HepG2 (cell line): ENCODE measurements around the gene TMEM253. TPM values are rescaled to one million over a fixed set of nuclear protein-coding genes. Genes with fewer than 3 reads are reported as not detected.

Source experiments
- CEBPG ChIP-seq: IDR thresholded peaks from 2 replicates; pipeline ENCODE4 v1.6.1; 2016
- CHD4 ChIP-seq: fragments of 200-600 bp; sonication (generic); IDR thresholded peaks from 2 replicates; pipeline ENCODE4 v1.7.0; 2017; ENCODE audit warnings: mild to moderate bottlenecking, low read length, borderline replicate concordance
- DZIP1 ChIP-seq: sonication (generic); formaldehyde crosslinking; IDR thresholded peaks from 2 replicates; pipeline ENCODE4 v1.5.0; 2020; ENCODE audit warnings: mild to moderate bottlenecking, missing genetic modification reagents
- ETV6 ChIP-seq: sonication (generic); formaldehyde crosslinking; conservative IDR thresholded peaks from 2 replicates; pipeline ENCODE4 v1.4.0; 2020; ENCODE audit warnings: missing genetic modification reagents
- MTA3 ChIP-seq: sonication (generic); formaldehyde crosslinking; IDR thresholded peaks from 2 replicates; pipeline ENCODE4 v1.4.0; 2020; ENCODE audit warnings: missing genetic modification reagents
- NFE2L2 ChIP-seq: fragments of 150-350 bp; IDR thresholded peaks from 2 replicates; pipeline ENCODE4 v1.6.1; 2014; ENCODE audit warnings: low read length
- NPAS2 ChIP-seq: sonication (generic); formaldehyde crosslinking; IDR thresholded peaks from 2 replicates; pipeline ENCODE4 v1.8.0; 2022; ENCODE audit warnings: mild to moderate bottlenecking, missing genetic modification reagents, borderline replicate concordance
- ONECUT2 ChIP-seq: sonication (generic); formaldehyde crosslinking; IDR thresholded peaks from 2 replicates; pipeline ENCODE4 v1.4.0; 2020; ENCODE audit warnings: missing genetic modification reagents
- PHB2 ChIP-seq: fragments of 450-650 bp; IDR thresholded peaks from 2 replicates; pipeline ENCODE4 v1.6.1; 2018; ENCODE audit not compliant: partially characterized antibody
- RNF2 ChIP-seq: fragments of 450-650 bp; conservative IDR thresholded peaks from 2 replicates; pipeline ENCODE4 v1.6.1; 2016; ENCODE audit warnings: low read depth
- SMAD3 ChIP-seq: sonication (generic); formaldehyde crosslinking; IDR thresholded peaks from 2 replicates; pipeline ENCODE4 v1.4.0; 2020; ENCODE audit warnings: missing genetic modification reagents
- SRSF4 ChIP-seq: fragments of 200-400 bp; formaldehyde crosslinking; IDR thresholded peaks from one replicate; pipeline ENCODE4 v1.6.1; 2018; ENCODE audit warnings: mild to moderate bottlenecking, low read depth, low read length, moderate library complexity; ENCODE audit not compliant: poor library complexity, severe bottlenecking
- STAT5B ChIP-seq: sonication (generic); formaldehyde crosslinking; IDR thresholded peaks from 2 replicates; pipeline ENCODE4 v1.4.0; 2020; ENCODE audit warnings: missing genetic modification reagents
- TCF7 ChIP-seq: sonication (generic); IDR thresholded peaks from 2 replicates; pipeline ENCODE4 v1.6.1; 2016; ENCODE audit warnings: antibody characterized with exemption, low read depth
- TFDP2 ChIP-seq: sonication (generic); formaldehyde crosslinking; IDR thresholded peaks from 2 replicates; pipeline ENCODE4 v1.4.0; 2020; ENCODE audit warnings: missing genetic modification reagents
- ZBTB37 ChIP-seq: sonication (generic); formaldehyde crosslinking; IDR thresholded peaks from 2 replicates; pipeline ENCODE4 v1.4.0; 2020; ENCODE audit warnings: mild to moderate bottlenecking, missing genetic modification reagents
- ZFP1 ChIP-seq: IDR thresholded peaks from 2 replicates; pipeline ENCODE4 v1.6.1; 2016
- ZNF263 ChIP-seq: sonication (generic); formaldehyde crosslinking; IDR thresholded peaks from 2 replicates; pipeline ENCODE4 v1.4.0; 2020; ENCODE audit warnings: missing genetic modification reagents
- ZNF441 ChIP-seq: sonication (generic); formaldehyde crosslinking; IDR thresholded peaks from 2 replicates; pipeline ENCODE4 v1.7.0; 2021; ENCODE audit warnings: missing genetic modification reagents, borderline replicate concordance
- ZNF556 ChIP-seq: sonication (generic); formaldehyde crosslinking; IDR thresholded peaks from 2 replicates; pipeline ENCODE4 v1.4.0; 2020; ENCODE audit warnings: mild to moderate bottlenecking, missing genetic modification reagents, borderline replicate concordance
- ZNF557 ChIP-seq: sonication (generic); formaldehyde crosslinking; IDR thresholded peaks from 2 replicates; pipeline ENCODE4 v1.4.0; 2020; ENCODE audit warnings: missing genetic modification reagents
- ZNF564 ChIP-seq: sonication (generic); formaldehyde crosslinking; IDR thresholded peaks from 2 replicates; pipeline ENCODE4 v1.8.1; 2023; ENCODE audit warnings: mild to moderate bottlenecking, missing genetic modification reagents
- ZNF629 ChIP-seq: sonication (generic); formaldehyde crosslinking; conservative IDR thresholded peaks from 2 replicates; pipeline ENCODE4 v1.5.0; 2020; ENCODE audit warnings: missing genetic modification reagents
- ZNF775 ChIP-seq: sonication (generic); formaldehyde crosslinking; IDR thresholded peaks from 2 replicates; pipeline ENCODE4 v1.4.0; 2020; ENCODE audit warnings: missing genetic modification reagents, mild to moderate bottlenecking, moderate library complexity, borderline replicate concordance
- ZNF816 ChIP-seq: sonication (generic); formaldehyde crosslinking; IDR thresholded peaks from 2 replicates; pipeline ENCODE4 v1.8.0; 2022; ENCODE audit warnings: missing genetic modification reagents, mild to moderate bottlenecking, borderline replicate concordance
- ZUFSP ChIP-seq: sonication (generic); formaldehyde crosslinking; IDR thresholded peaks from 2 replicates; pipeline ENCODE4 v1.9.0; 2021; ENCODE audit warnings: missing genetic modification reagents, mild to moderate bottlenecking, borderline replicate concordance
- polyA plus RNA-seq, 8 experiments: library from polyadenylated mRNA; depleted of rRNA in 3 of 8; stranded (reverse) in 7 of 8; unstranded in 1 of 8; fragments of >200 nt; fragmentation: Illumina TruSeq in 4 of 8; extraction: Trizol in 4 of 8; gene quantifications; 2 replicates each; pipeline versions ENCODE4 v1.2.1 to v1.2.3, GENCODE V29; 2011 to 2016; ENCODE audit warnings: low read depth in 4 of 8, missing spikeins in 1 of 8, mixed read lengths in 1 of 8; ENCODE audit not compliant: insufficient read depth in 1 of 8
- total RNA-seq, 5 experiments: library from RNA; depleted of rRNA; stranded (reverse); fragments of >200 nt; fragmentation: Illumina TruSeq; extraction: Trizol; gene quantifications; 2 replicates each; pipeline ENCODE4 v1.2.3, GENCODE V29; 2016; ENCODE audit warnings: low read depth in 1 of 5

TMEM253 gene
- total and polyA plus RNA-seq, 2 of the 13 experiments (the other 11 are each of a cell fraction or from before 2014, with no cell fraction given): 0.29 to 0.45 TPM

GRCh38 chr14:21054768-21055145, 46.1 kb upstream of the TMEM253 start (continued):
- TF ChIP-seq ZNF816 (no peak), TCF7 (no peak), STAT5B (CRISPR knock-in tag) (no peak), ZUFSP (no peak), ZNF557 (CRISPR knock-in tag) (no peak), CEBPG (CRISPR knock-in tag) (no peak), ZNF441 (no peak), CHD4 (peak; percentile 10; the same call in 1 of the 2 replicates), ONECUT2 (CRISPR knock-in tag) (no peak), TFDP2 (CRISPR knock-in tag) (0 out of 2 replicates have a peak, but pooled peaks have one; percentile 18), ZNF629 (no peak), NFE2L2 (no peak), ZNF564 (CRISPR knock-in tag) (no peak), ZBTB37 (CRISPR knock-in tag) (no peak), SRSF4 (no peak), ETV6 (CRISPR knock-in tag) (no peak), MTA3 (CRISPR knock-in tag) (no peak), ZFP1 (CRISPR knock-in tag) (no peak), RNF2 (no peak), SMAD3 (CRISPR knock-in tag) (peak; percentile 2; the same call in 1 of the 2 replicates), ZNF263 (CRISPR knock-in tag) (no peak), DZIP1 (no peak), PHB2 (no peak), ZNF556 (no peak), NPAS2 (CRISPR knock-in tag) (no peak), ZNF775 (CRISPR knock-in tag) (no peak)
